Neural progenitor cell (in vitro differentiated cells): ENCODE data around the gene ORC4.

Experiments used
- EZH2 ChIP-seq: fragments of 200-600 bp; sonication (generic); IDR thresholded peaks from 2 replicates; pipeline ENCODE4 v1.6.1; 2017; ENCODE audit warnings: antibody characterized with exemption, mild to moderate bottlenecking, moderate library complexity
- EZH2phosphoT487 ChIP-seq: fragments of 200-600 bp; sonication (generic); IDR thresholded peaks from 2 replicates; pipeline ENCODE4 v1.6.1; 2017; ENCODE audit warnings: antibody characterized with exemption
- TF ChIP-seq, protein P1 (sequence below): fragments of 200-600 bp; sonication (generic); IDR thresholded peaks from 2 replicates; pipeline ENCODE4 v1.5.1; 2017; ENCODE audit warnings: antibody characterized with exemption, mild to moderate bottlenecking

DNA sequence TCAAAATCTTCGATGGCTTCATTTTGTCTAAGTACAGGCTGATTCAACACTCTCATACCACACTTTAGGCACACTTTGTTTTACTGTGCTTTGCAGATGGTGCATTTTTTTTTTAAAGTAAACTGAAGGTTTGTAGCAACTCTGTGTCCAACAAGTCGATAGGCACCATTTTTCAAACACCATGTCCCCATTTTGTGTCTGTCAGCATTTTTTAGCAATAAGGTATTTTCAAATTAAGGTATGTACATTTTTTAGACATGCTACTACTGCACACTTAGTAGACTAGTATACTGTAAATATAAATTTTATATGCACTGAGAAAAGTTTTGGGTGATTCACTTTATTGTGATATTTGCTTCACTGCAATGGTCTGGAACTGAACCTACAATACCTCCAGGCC, 44.4 kb downstream of the ORC4 start:
- no peak for TF ChIP-seq EZH2
- TF ChIP-seq, protein P1, sequence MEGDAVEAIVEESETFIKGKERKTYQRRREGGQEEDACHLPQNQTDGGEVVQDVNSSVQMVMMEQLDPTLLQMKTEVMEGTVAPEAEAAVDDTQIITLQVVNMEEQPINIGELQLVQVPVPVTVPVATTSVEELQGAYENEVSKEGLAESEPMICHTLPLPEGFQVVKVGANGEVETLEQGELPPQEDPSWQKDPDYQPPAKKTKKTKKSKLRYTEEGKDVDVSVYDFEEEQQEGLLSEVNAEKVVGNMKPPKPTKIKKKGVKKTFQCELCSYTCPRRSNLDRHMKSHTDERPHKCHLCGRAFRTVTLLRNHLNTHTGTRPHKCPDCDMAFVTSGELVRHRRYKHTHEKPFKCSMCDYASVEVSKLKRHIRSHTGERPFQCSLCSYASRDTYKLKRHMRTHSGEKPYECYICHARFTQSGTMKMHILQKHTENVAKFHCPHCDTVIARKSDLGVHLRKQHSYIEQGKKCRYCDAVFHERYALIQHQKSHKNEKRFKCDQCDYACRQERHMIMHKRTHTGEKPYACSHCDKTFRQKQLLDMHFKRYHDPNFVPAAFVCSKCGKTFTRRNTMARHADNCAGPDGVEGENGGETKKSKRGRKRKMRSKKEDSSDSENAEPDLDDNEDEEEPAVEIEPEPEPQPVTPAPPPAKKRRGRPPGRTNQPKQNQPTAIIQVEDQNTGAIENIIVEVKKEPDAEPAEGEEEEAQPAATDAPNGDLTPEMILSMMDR = no peak
- TF ChIP-seq EZH2phosphoT487 = no peak
